Measurements from ENCODE around the gene FASN. TPM values are rescaled to one million over a fixed set of nuclear protein-coding genes. Genes with fewer than 3 reads are reported as not detected.

Gene FASN
- total RNA-seq, 1 experiment from 2014 or later, result 372 TPM

DNA sequence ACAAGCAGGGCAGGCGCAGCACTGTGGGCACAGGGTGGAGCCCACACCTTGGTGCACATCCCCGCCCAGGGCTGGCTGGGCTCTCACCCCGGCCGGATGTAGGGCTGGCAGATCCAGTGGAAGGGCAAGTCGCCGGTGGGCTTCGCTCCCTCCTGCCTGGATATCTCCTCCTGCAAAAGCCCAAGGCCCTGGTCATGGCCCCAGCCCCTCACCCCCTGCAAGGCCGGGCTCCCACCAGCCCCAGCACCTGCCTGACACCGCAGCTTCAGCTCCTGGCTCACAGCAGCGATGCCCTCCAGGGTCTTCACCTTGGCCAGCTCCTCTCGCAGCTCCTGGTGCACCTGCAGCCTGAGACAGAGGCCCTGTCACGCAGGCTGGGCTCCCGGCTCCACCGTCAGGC lies 37.4 kb downstream of the FASN start:
- Mint-ChIP-seq H3K36me3 (ENCODE audit: insufficient read depth, unreplicated experiment) (peaks cover 64% of the 10 kb centered on the region), H3K4me3 (ENCODE audit: low read depth, unreplicated experiment) (no peak overlapping the region), H3K27me3 (ENCODE audit: unreplicated experiment) (no peaks in the 10 kb centered on the region), H3K9me3 (ENCODE audit: low read depth, unreplicated experiment) (no peaks in the 10 kb centered on the region), H3K4me1 (ENCODE audit: low read depth, unreplicated experiment) (no peaks in the 10 kb centered on the region), H3K27ac (ENCODE audit: unreplicated experiment) (no peak overlapping the region)
- BruUV-seq (replicated peaks), result no TSS peak
- no peak for TF ChIP-seq CTCF (IDR thresholded peaks at IDR 0.05; ENCODE audit: unreplicated experiment)
- CTCF ChIA-PET, result no interaction called here
- intact Hi-C loops (cut with micrococcal nuclease; ENCODE audit: unreplicated experiment), result no loop called here
- DNase-seq, result no peak

GRCh38 chr17:82060001-82060380 lies 38.0 kb downstream of the FASN start:
- BruUV-seq (replicated peaks), result no TSS peak

DNA sequence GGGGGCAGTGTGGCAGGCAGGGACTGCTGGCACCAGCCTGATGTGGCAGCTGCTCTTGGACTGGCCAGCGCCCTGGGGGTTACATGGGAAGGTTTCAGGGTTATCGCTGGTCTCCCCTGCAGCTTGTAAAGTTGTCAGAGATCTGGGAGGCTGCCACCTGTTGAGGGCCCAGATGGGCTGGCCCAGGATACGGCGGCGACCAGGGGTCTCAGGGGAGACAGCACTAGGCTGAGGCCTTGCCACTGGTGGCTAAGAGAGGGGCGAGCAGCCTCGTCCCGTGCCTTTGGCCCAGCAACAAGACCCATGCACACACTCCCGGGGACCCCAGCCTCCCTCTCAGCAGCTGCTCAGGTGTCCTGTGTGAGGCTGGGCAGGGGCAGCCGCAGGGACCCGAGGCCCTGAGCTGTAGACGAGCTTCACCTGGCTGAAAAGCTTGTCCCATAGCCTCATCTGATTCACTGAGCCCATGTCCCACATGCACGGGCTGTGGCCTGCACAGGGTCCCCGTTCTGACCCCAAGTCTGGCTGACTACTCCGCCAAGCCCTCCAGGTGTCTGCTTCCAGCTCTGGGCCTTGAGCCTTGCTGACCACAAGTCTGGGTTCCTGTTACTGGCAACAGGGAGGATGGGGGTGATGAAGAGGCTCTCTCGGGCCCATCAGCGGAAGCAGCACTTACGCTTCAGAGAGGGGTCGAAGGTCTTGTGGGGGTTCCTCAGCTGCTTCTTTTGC lies 38.6 kb downstream of the FASN start:
- intact Hi-C loops (cut with micrococcal nuclease; ENCODE audit: unreplicated experiment), result no loop called here
- H3K4me3 Mint-ChIP-seq (ENCODE audit: low read depth, unreplicated experiment), result no peak overlapping the region
- peaks cover 68% of the 10 kb centered on the region for H3K36me3 Mint-ChIP-seq (ENCODE audit: insufficient read depth, unreplicated experiment)
- H3K9me3 Mint-ChIP-seq (ENCODE audit: low read depth, unreplicated experiment), result no peaks in the 10 kb centered on the region
- no TSS peak for BruUV-seq (replicated peaks)
- no peaks in the 10 kb centered on the region for H3K4me1 Mint-ChIP-seq (ENCODE audit: low read depth, unreplicated experiment)
- H3K27me3 Mint-ChIP-seq (ENCODE audit: unreplicated experiment), result no peaks in the 10 kb centered on the region
- DNase-seq, result no peak
- no peak for TF ChIP-seq CTCF (IDR thresholded peaks at IDR 0.05; ENCODE audit: unreplicated experiment)
- no peak overlapping the region for H3K27ac Mint-ChIP-seq (ENCODE audit: unreplicated experiment)
- CTCF ChIA-PET, result interaction anchor here (0.6 kb wide), 1 partner anchor 15 kb away, joined by 3 read pairs; no protein-coding TSS in a partner anchor

More at GRCh38 chr17:82060001-82060380, 38.0 kb downstream of the FASN start:
- no peak for TF ChIP-seq CTCF (IDR thresholded peaks at IDR 0.05; ENCODE audit: unreplicated experiment)
- H3K27me3 Mint-ChIP-seq (ENCODE audit: unreplicated experiment), result no peaks in the 10 kb centered on the region
- H3K4me3 Mint-ChIP-seq (ENCODE audit: low read depth, unreplicated experiment), result no peak overlapping the region
- CTCF ChIA-PET, result no interaction called here
- peak overlapping the region; percentile 78 for H3K27ac Mint-ChIP-seq (ENCODE audit: unreplicated experiment)
- peaks cover 68% of the 10 kb centered on the region for H3K36me3 Mint-ChIP-seq (ENCODE audit: insufficient read depth, unreplicated experiment)
- no peaks in the 10 kb centered on the region for H3K9me3 Mint-ChIP-seq (ENCODE audit: low read depth, unreplicated experiment)
- DNase-seq, result no peak
- H3K4me1 Mint-ChIP-seq (ENCODE audit: low read depth, unreplicated experiment), result no peaks in the 10 kb centered on the region
- intact Hi-C loops (cut with micrococcal nuclease; ENCODE audit: unreplicated experiment), result no loop called here

- CTCF ChIA-PET, result interaction anchor here (0.6 kb wide), 1 partner anchor 16 kb away, joined by 3 read pairs; no protein-coding TSS in a partner anchor
- Mint-ChIP-seq H3K9me3 (ENCODE audit: low read depth, unreplicated experiment) (no peaks in the 10 kb centered on the region), H3K27ac (ENCODE audit: unreplicated experiment) (no peak overlapping the region), H3K4me3 (ENCODE audit: low read depth, unreplicated experiment) (no peak overlapping the region), H3K27me3 (ENCODE audit: unreplicated experiment) (no peaks in the 10 kb centered on the region), H3K4me1 (ENCODE audit: low read depth, unreplicated experiment) (no peaks in the 10 kb centered on the region), H3K36me3 (ENCODE audit: insufficient read depth, unreplicated experiment) (peaks cover 68% of the 10 kb centered on the region)
- no peak for DNase-seq
- BruUV-seq (replicated peaks), result no TSS peak
- TF ChIP-seq CTCF (IDR thresholded peaks at IDR 0.05; ENCODE audit: unreplicated experiment), result no peak
- intact Hi-C loops (cut with micrococcal nuclease; ENCODE audit: unreplicated experiment), result no loop called here
Measured at GRCh38 chr17:82058855-82059249, 39.2 kb downstream of the FASN start.
